CD4-positive, alpha-beta T cell treated with Interferon gamma for 1 hour (primary cell): Measurements from ENCODE around the gene CHSY1.
A peak's percentile ranks its signal among the peaks of the same experiment; 100 is the strongest.

Source experiments
- DNase-seq: peaks from one replicate; pipeline ENCODE4 v3.0.0-alpha.2; 2020

Gene CHSY1

DNA sequence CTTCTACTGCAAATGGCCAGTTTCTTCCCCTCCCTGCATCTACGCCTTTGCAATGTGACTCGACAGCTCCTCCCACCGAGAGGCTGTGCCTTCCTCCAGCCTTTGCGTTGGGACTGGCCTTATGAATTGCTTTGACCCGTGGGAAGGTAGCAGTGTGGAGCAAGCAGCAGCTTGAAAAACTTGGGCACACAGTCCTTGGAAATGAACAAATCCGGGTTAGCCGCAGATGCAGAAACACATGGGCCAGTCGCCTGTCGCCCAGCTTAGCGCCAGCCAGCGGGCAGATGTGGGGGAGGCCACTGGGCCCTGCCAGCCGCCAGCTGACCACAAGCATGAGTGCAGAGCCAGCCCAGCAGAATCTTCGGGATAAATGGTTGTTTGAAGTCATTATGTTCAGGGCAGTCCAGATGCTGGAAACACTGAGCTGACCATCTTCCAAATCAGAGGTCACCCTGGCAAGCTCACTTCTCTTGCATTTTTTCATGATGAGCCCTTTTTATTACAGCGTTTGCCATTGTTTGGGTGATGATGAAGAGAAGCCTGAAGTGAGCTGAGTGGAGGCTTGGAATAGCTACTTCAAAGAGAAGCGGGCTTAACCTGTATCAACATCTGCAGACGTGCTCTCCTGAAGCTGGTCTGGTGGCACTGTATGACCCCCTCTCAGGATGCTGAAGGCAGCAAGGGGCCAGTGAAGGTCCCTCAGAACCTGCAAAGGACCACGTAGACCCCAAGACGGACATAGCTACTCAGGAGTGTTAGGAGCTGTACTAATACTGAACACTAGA lies 15.7 kb upstream of the CHSY1 start:
- no peak for DNase-seq

DNA sequence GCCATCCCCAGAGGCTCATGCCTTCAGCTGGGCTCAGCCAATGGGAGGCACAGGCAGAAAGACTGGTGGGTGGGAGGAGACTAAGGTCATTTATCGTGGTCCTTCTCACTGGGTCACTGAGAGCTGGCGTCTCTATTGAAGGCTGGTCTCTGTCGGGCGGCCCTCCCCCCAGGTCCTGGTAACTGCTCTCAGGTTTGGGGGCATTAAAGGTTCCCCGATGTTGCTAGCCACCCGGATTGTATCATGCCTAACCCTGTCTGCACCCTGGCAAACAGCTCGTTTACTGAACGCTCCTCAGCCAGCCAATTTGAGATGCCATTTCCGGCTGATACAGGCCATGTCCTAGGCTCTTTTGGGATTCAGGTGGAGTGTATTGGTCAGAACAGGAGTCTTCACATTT lies 14.9 kb upstream of the CHSY1 start:
- no peak for DNase-seq

DNA sequence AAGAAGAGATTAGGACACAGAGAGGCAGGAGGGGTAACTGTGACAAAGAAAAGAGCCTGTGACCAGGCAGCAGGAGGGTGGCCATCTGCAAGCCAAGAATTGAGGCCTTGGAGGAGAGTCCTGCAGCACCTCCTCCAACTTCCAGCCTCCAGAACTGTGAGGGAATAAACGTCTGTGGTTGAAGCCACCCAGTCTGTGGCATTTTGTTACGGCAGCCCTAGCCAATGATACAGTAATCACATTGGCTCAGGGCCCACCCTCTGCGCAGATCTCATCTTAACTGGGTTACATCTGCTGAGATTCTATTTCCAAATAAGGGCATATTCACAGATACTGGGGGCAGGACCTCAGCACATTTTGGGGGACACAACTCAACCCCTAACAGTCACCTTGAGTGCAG lies 14.2 kb upstream of the CHSY1 start:
- no peak for DNase-seq

DNA sequence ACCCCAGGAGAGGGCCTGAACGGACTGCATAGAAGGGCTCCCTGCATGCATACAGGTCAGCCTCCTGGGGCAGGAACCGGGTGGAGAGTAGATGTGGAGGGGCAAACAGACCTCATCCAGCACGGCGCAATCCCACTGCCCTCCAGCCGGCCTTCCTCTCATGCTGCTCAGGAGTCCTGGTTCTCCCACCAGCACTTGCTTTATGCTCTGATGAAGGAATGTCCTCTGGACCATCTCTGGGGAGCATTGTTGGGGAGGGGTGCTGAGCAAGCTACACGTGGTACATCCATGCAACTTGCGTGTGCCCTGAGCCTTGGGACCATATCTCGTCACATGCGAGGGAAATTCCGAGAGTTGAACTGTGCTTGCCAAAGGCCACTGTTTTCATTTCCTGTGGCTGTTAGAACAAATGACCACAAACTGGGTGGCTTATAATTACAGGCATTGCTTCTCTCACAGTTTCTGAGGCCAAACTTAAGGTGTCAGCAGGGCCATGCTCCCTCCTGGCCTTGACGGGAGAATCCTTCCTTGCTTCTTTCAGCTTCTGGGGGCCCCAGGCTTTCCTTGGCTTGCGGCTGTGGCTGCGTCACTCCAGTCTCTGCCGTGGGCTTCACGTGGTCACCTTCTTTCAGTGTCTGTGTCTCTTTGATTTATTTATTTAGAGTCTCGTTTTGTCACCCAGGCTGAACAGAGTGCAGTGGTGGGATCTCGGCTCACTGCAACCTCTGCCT lies 13.2 kb upstream of the CHSY1 start:
- no peak for DNase-seq

DNA sequence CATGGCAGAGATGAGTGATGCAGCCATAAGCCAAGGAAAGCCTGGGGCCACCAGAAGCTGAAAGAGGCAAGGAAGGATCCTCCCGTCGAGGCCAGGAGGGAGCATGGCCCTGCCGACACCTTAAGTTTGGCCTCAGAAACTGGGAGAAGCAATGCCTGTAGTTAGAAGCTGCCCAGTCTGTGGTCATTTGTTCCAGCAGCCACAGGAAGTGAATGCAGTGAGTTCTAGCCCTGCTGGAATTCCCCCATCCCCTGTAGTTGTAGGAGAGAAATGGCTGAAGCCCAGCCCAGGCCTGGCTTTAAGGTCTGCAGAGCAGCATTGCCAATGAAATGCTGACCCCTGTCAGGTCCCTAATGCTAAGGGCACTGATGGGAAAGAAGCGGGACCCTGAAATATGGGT lies 12.2 kb upstream of the CHSY1 start:
- no peak for DNase-seq

DNA sequence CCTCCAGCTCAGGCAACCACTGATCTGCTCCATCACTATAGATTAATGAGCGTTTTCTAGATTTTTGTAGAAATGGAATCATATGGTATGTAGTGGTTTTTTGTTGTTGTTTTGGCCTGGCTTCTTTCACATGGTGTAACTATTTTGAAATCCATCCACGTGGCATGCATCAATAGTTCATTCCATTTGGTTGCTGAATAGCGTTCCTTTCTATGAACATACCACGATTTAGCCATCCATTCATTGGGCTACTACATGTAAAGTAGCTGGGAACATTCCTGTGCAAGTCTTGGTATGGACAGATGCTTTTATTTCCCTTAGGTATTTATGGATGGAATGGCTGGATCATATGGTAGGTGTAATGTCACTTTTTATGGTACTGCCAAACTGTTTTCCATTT lies 10.7 kb upstream of the CHSY1 start:
- no peak for DNase-seq

DNA sequence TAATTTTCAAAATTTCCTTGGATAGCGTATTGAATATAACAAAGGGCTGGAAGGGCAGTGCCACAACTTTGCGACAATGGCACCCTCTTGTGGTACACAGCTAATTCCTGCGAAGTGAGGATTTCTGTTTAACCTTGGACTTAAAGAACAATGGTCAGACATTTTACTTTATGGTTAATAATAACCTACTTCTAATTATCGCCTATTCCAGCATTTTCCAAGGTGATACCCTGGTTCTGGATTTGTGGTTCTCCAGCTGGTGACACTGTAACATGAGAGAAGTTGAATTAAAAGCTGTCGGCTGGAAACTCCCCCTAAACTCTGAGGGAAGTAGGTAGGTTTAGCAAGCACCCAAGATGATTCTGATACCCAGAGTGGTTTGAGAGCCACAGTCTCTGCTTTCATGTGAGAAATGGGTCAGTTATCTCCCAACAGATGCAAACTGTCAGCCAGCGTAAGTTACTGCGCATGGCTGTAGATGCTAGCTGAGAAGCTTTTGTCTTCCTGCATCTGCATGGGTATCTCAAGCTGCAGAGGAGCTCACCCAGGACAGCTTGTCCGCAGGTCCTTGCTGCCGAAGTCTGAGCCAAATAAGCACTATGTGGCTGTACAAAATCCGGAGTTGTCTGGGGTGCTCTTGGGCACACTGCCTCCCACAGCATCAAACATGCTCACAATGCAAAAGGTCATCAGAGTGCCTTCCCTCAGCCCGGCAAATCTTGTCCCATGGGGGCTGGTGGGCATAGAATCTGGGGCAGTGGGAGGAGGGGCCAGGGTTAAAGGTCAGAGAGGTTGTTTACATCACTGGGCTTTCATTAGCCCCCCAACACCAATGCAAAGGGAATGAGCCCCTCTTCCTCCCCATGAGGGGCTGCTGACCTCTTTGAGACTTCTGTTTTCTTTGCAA lies 6.6 kb upstream of the CHSY1 start:
- DNase-seq = peak; percentile 55

DNA sequence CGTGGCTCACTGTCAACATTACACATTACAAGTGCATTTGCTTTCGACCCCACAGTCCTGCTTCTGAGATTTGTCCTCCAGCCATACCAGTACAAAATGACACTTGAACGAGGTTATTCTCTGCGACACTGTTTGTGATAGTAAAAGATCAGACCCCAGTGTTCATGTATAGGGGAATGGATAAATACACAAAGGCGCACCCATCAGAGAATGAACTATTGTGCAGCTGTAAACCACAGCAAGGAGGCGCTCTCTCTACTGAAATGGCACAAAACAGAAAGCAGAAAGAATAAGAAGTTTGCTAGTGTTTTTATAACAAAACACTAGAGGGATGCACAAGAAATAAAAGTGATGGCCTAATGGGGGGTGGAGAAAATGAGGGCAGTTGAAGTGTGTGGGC lies 4.9 kb upstream of the CHSY1 start:
- no peak for DNase-seq

DNA sequence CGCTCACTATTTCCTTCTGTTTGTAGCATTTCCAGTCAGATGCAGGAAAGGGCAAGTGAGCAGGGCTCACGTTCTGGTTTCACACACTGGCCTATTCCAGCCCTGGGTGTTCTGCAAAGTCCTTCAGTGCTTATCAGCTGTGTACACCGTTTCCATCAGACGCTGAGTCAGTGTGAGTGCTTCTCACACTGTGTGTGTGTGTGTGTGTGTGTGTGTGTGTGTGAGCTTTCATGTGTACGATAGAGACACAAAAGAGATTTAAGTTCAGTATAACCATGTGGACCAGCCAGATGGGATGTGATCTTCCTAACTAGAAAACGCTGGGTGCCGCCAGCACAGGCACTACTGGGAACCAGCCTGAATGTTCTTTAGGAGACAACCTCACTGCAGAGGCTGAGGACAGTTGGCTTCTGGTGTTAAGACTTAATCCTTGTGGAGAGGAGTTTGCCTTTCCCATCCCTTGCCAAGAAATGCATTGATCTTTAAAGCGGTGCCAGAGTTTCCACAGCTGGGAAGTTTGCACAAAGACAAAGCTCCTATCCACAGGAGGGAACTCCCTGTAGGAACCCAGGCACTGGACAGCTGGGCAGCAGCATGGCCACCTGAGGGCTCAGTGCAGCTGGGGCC lies 3.9 kb upstream of the CHSY1 start:
- no peak for DNase-seq

DNA sequence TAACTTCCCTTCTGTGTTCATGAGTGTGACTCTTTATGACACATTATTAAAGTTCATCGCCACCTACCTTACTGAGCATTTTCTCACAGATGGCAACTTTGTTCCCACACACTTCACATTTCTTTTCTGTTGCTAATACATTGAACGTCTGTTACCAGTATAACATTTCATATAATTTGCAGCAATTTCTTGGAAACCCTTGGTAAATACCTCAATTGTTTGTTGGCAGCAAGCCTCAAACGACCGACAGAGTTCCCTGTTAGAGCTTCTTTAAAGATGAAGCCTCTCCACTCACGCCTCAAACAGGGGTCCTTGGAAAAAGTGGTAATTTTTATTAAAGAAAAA lies 3.2 kb upstream of the CHSY1 start:
- DNase-seq = no peak

DNA sequence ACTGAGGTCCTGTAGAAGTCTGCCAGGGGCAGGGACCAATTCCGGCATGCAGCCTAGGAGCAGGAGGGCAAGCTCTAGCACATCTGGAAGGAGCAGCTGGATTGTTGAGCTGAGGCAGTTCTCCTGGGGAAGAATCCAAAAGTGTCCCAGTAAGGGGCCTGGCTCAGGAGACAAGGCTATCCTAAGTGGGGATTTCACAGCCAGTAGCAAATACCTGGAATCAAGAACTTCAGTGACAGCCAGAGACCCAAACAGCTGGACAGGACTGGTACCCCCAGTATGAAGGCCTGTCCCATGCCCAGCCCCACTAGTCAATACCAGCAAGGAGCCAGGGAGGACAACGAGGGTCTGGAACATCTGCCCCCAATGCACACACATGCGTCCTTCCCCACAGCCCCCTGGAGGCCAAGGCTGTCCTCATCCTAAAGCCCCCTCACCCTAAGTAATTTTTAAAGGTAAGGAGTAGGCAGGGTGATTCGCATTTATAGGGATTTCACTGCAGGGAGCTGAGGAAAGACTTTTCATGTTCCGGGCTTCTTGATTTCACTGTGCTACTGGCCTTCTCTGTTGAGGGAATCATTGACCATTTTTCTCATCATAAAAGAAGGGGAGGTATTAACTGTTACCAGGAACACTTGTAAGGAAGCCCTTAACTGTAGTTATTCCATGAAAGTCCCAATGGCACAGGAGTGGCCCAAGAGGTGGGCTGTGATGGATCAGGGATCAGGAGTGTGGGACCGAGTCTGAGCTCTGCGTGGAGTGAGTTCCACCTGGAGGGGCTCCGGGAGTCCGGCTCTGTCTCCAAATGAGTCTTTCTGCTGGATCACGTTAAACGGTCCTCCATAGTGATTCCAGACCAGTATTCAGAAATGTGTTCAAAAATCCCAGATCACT lies 2.6 kb upstream of the CHSY1 start:
- no peak for DNase-seq

DNA sequence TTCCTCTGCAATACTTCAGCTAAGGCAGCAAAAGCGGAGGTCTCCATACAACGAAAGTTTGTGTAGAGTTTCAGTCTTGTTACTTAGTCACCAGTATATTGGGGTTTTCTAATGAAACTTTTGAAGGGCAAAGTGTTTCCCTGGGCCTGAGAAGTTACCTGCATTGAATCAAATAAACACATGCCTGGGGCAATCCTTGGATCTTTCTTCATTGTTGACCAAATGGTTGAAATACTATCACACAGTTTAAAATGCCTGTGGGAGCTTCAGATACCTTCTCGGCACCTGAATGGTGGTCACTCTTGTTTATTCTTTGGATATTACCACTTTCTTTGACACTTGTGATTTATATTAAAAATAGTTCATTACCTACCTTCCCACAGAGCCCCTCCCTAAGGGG lies 988 bp upstream of the CHSY1 start:
- no peak for DNase-seq

DNA sequence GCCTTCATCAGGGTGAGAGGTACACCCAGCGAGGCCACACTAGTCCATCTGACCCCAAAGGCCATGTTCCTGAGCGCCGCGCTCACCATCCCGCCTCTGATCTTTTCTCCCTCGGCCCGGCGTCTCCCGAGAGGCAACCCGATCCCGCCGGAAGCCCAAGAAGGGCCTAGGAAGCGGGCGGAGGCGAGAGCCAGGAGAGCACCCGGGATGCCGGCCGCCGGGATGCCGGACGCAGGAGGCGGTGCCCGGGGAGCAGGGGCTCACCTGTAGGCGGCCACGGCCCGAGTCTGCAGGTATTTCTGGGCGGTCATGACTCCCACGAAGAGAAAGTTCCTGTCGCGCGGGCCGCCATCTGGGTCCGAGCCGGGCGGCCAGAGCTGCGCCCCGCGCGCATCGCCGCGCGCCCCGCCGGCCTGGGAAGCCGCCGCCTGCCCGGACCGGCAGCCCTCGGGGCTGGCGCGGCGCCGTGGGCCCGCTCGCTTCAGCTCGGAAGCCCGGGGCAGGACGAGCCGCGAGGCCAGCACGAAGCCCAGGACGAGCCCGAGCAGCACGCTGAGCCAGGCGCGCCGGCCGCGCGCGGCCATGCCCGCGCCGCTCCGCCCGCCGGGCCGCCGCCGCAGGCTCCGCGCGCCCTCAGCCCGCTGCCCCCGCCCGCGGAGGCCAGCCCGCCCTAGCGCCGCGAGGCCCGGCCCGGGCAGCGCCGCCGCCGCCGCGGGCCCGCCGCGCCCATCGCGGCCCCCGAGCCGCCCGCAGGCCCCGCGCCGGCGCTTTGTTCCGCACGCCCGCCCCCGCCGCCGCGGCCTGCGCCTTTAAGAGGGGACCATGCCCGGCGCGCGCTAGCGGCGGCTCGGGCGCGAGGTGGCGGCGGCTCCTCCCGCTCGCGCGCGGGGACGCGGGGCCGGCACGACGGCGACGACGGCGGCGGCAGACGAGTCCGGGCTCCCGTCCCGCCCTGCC lies 697 bp downstream of the CHSY1 start:
- DNase-seq = no peak

DNA sequence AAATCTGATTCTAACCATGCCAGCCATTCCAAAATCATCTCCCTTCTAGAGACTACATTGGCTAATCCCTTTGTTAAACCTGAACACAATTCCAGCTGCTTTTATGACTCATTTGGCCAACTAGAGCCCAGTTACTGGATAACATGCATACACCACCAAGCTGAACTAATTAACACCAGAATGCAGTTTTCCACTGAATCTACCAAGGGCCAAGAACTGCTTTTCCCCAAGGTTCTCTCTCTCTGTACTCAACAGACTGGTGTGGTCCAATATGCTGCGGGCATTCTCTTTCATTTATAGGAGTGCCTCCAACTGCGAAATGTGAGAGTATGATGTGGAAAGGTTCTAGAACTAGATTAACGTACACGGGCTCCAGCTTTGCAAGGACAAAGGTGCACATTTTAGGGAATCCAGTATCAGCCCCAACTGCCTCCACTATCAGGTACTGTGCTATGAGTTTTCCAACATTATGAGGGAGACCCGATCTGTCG lies 1.5 kb downstream of the CHSY1 start:
- no peak for DNase-seq

DNA sequence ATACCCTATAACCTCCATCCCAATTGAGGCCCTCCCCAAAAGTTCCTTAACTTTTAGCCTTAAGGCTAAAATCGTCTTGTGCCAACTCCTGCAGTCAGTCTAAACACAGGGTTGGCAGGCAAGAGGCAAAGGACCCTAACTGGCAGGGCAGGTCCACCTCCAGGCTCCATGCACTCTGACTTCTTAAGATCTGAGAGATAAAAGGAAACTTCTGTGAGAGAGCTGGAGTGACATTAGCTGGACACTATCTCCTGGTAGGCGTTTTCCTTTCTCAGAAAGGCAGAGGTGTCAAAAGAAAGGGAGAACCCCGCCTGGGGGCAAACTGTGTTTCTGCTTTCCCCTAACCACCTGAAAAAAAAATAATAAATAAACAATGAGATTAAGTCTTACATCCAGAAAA lies 3.6 kb downstream of the CHSY1 start:
- DNase-seq = no peak

DNA sequence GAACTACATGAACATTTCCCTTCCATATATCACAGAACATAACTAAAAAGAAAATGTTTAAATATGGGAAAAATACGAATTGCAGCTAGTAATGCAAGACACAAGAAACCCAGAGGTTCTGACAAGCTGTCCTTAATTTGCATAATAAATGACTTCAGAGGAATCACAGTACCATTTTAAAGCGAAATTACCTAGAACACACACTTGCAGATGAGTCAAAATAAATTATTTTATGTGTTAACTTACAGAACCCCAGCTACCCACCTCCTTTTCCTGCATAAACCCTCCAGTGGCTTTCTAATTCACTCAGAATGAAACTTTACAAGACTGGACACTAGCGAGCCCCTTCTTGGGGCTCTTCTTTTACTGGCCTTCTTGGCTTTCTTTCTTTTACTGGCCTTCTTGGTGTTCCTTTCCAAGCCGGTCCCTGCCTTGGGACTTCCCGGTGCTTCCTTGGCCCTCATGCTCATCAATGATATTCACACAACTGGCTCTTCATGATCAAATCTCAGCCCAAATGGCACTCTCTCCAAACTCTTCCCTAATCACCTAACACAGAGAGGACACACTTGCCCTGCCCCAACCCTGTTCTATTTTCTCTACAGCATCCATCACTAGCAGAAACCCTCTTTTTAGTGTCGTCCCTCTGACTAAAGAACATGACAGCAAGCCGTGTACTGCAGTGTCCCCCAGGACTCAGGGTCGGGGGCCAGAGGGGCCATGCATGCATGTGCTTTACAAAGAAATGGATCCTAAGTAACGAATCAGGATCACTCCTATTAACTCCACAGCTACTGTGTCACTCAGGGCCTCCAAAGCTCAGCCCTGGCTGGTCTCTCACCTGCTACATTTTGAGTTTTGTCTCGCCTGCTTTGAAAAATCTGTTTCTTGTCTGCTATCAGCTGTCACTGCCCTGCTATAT lies 4.8 kb downstream of the CHSY1 start:
- DNase-seq = no peak

DNA sequence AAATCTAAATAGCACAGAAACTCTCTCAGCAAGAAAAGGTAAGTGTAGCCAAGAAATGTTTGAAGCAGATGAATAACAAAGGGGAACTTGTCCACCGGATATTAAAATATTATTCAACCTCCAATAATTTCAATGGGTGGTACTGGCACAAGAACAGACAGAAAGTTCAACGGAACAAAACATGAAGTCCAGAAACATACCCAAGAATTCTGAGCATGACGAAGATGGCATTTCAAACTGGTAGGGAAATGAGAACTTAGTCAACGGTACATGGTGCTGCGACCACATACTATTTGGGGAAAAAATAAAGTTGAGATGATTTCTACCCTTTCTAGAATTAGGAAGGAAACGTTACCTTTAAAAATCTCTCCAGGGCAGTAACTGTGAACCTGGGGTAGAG lies 5.5 kb downstream of the CHSY1 start:
- DNase-seq = no peak

DNA sequence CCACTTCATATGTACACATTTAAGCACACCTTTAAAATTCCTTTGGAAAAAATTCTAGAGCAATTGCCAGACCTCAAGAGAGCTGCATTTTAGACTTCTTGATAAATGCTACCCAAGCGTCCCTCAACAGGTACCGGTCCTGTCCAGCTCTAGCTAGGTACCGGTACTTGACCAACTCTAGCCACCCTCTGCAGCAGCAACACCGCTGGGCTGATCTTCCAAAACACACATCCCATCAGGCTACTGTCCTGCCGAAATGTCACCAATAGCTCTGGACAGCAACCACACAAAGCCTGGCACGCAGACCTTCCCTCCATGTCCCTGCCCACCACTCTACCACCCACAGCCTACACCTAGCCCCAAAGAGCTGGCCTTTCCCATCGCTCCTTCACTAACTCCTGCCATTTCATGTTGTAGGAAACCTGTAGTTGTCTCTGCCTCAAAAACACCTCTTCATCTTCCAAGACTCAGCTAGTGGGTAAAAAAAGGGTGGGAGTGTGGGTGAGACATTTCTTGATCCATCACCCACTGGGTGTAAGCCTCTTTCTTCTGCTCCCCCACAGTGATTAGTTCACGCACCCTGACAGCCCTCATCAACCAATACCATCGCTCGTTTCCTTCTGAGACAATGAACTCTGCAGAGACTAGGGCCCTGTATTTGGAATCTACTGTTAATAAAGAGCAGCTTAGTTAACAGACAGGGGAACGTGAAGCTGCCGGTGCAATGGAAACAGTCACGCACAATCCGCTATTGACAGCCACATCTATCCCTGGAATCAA lies 6.8 kb downstream of the CHSY1 start:
- DNase-seq = no peak
